Measurements from ENCODE around the gene USP20. TPM values are rescaled to one million over a fixed set of nuclear protein-coding genes. Genes with fewer than 3 reads are reported as not detected.

USP20 gene
- total and polyA plus RNA-seq, 4 donors: 8.2 to 19.8 (median 10.3) TPM

DNA sequence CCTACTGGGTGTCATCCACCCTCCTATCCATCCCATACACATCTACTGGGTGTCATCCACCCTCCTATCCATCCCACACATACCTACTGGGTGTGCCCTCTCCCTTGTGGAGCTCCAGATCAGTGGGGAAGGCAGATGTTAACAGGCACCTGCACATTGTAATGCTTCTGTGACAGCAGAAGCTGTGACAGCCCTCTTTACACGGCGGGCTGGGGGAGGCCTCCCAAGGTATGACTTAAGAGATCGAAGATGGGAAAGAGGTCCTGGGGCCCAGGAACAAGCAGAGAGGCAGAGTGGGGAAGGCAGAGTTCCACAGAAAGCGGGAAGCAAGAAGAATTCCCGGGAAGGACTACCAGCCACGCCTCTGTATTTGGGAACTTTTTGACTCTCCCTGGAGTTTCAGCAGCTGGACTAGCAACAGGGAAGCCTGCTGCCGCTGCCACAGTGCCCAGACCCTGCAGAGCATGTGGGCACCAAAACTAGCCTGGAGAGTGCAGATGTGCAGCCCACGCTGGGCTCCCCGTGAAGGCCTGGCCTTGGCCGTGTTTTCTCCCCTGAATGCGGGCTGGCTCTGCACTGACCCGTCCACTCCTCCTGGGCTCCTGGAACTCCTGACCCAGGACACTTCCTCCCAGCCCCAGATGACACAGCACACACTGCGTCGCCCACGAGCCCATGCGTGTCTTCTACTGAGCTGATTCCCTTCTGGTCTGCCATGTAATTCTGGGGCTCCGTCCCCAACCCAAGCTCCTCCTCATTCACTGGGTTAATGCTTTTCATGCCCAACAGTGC, 20.6 kb upstream of the USP20 start:
- no peaks in the 10 kb centered on the region for H3K9me3 ChIP-seq (ENCODE audit: control insufficient read depth in 4 of 4, low read length in 3 of 4)
- no peak for DNase-seq (ENCODE audit: low spot score)
- no peak overlapping the region for H3K4me3 ChIP-seq (ENCODE audit: low read depth in 1 of 3, low read length in 3 of 3)
- no peak for TF ChIP-seq HNF4A (conservative IDR thresholded peaks at IDR 0.05)
- TF ChIP-seq NR2F2 (IDR thresholded peaks at IDR 0.05): no peak
- TF ChIP-seq YY1 (IDR thresholded peaks at IDR 0.05): no peak
- TF ChIP-seq, protein P1, sequence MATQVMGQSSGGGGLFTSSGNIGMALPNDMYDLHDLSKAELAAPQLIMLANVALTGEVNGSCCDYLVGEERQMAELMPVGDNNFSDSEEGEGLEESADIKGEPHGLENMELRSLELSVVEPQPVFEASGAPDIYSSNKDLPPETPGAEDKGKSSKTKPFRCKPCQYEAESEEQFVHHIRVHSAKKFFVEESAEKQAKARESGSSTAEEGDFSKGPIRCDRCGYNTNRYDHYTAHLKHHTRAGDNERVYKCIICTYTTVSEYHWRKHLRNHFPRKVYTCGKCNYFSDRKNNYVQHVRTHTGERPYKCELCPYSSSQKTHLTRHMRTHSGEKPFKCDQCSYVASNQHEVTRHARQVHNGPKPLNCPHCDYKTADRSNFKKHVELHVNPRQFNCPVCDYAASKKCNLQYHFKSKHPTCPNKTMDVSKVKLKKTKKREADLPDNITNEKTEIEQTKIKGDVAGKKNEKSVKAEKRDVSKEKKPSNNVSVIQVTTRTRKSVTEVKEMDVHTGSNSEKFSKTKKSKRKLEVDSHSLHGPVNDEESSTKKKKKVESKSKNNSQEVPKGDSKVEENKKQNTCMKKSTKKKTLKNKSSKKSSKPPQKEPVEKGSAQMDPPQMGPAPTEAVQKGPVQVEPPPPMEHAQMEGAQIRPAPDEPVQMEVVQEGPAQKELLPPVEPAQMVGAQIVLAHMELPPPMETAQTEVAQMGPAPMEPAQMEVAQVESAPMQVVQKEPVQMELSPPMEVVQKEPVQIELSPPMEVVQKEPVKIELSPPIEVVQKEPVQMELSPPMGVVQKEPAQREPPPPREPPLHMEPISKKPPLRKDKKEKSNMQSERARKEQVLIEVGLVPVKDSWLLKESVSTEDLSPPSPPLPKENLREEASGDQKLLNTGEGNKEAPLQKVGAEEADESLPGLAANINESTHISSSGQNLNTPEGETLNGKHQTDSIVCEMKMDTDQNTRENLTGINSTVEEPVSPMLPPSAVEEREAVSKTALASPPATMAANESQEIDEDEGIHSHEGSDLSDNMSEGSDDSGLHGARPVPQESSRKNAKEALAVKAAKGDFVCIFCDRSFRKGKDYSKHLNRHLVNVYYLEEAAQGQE (IDR thresholded peaks at IDR 0.05): no peak
- TF ChIP-seq, protein P2, sequence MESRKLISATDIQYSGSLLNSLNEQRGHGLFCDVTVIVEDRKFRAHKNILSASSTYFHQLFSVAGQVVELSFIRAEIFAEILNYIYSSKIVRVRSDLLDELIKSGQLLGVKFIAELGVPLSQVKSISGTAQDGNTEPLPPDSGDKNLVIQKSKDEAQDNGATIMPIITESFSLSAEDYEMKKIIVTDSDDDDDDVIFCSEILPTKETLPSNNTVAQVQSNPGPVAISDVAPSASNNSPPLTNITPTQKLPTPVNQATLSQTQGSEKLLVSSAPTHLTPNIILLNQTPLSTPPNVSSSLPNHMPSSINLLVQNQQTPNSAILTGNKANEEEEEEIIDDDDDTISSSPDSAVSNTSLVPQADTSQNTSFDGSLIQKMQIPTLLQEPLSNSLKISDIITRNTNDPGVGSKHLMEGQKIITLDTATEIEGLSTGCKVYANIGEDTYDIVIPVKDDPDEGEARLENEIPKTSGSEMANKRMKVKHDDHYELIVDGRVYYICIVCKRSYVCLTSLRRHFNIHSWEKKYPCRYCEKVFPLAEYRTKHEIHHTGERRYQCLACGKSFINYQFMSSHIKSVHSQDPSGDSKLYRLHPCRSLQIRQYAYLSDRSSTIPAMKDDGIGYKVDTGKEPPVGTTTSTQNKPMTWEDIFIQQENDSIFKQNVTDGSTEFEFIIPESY (IDR thresholded peaks at IDR 0.05): no peak
- TF ChIP-seq SP1 (IDR thresholded peaks at IDR 0.05): no peak
- TF ChIP-seq JUND (IDR thresholded peaks at IDR 0.05): no peak
- no peak for TF ChIP-seq GABPA (IDR thresholded peaks at IDR 0.05 in 1 of 2, conservative IDR thresholded peaks at IDR 0.05 in 1 of 2)
- no peak for TF ChIP-seq EGR1 (IDR thresholded peaks at IDR 0.05; ENCODE audit: low read depth in 2 of 2)
- TF ChIP-seq, protein P3, sequence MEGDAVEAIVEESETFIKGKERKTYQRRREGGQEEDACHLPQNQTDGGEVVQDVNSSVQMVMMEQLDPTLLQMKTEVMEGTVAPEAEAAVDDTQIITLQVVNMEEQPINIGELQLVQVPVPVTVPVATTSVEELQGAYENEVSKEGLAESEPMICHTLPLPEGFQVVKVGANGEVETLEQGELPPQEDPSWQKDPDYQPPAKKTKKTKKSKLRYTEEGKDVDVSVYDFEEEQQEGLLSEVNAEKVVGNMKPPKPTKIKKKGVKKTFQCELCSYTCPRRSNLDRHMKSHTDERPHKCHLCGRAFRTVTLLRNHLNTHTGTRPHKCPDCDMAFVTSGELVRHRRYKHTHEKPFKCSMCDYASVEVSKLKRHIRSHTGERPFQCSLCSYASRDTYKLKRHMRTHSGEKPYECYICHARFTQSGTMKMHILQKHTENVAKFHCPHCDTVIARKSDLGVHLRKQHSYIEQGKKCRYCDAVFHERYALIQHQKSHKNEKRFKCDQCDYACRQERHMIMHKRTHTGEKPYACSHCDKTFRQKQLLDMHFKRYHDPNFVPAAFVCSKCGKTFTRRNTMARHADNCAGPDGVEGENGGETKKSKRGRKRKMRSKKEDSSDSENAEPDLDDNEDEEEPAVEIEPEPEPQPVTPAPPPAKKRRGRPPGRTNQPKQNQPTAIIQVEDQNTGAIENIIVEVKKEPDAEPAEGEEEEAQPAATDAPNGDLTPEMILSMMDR (IDR thresholded peaks at IDR 0.05; ENCODE audit: low read depth, low read length, missing input control): no peak
- TF ChIP-seq HNF4G (IDR thresholded peaks at IDR 0.05): no peak
- no peak for TF ChIP-seq RAD21 (IDR thresholded peaks at IDR 0.05)
- TF ChIP-seq RXRA (IDR thresholded peaks at IDR 0.05): no peak
- no peak for TF ChIP-seq FOXA1 (IDR thresholded peaks at IDR 0.05)
- no peak for TF ChIP-seq TAF1 (conservative IDR thresholded peaks at IDR 0.05)
- TF ChIP-seq, protein P4, sequence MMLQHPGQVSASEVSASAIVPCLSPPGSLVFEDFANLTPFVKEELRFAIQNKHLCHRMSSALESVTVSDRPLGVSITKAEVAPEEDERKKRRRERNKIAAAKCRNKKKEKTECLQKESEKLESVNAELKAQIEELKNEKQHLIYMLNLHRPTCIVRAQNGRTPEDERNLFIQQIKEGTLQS (IDR thresholded peaks at IDR 0.05): no peak
- TF ChIP-seq FOXA2 (IDR thresholded peaks at IDR 0.05): no peak
- TF ChIP-seq, protein P5, sequence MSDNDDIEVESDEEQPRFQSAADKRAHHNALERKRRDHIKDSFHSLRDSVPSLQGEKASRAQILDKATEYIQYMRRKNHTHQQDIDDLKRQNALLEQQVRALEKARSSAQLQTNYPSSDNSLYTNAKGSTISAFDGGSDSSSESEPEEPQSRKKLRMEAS (IDR thresholded peaks at IDR 0.05): no peak
- 92% methylated on average over 17 of the region's 17 CpGs for WGBS
- no peaks in the 10 kb centered on the region for H3K27me3 ChIP-seq (ENCODE audit: control insufficient read depth in 4 of 4, insufficient read depth in 4 of 4, low read length in 3 of 4)
- peaks cover 6 to 34% (median 21%) of the 10 kb centered on the region in 4 donors for H3K36me3 ChIP-seq (ENCODE audit: control insufficient read depth in 4 of 4, insufficient read depth in 3 of 4, low read depth in 1 of 4, low read length in 3 of 4)
- no peak overlapping the region for H3K27ac ChIP-seq (ENCODE audit: low read depth in 1 of 2, low read length in 2 of 2)
- no peak overlapping the region for H3K9ac ChIP-seq (ENCODE audit: low read depth in 1 of 2, low read length in 2 of 2)
- peaks cover 7 to 22% (median 12%) of the 10 kb centered on the region in 4 donors for H3K4me1 ChIP-seq (ENCODE audit: control insufficient read depth in 4 of 4, insufficient read depth in 4 of 4, low read length in 3 of 4)
